Ishikawa (cell line): ENCODE measurements around the gene APLN.

ENCODE experiments used
- CEBPB ChIP-seq: IDR thresholded peaks from 2 replicates; pipeline ENCODE4 v1.6.1; 2012
- CREB1 ChIP-seq: IDR thresholded peaks from 2 replicates; pipeline ENCODE4 v1.6.1; 2012; ENCODE audit warnings: low read depth
- EGR1 ChIP-seq: IDR thresholded peaks from 2 replicates; pipeline ENCODE4 v1.6.1; 2012
- EP300 ChIP-seq: IDR thresholded peaks from 2 replicates; pipeline ENCODE4 v1.6.1; 2012; ENCODE audit warnings: borderline replicate concordance
- FOXM1 ChIP-seq: IDR thresholded peaks from 2 replicates; pipeline ENCODE4 v1.6.1; 2012; ENCODE audit warnings: low read depth, borderline replicate concordance
- MAX ChIP-seq: IDR thresholded peaks from 2 replicates; pipeline ENCODE4 v1.6.1; 2012
- NFIC ChIP-seq: IDR thresholded peaks from 2 replicates; pipeline ENCODE4 v1.6.1; 2012
- RAD21 ChIP-seq: IDR thresholded peaks from 2 replicates; pipeline ENCODE4 v1.6.1; 2012; ENCODE audit warnings: low read depth
- REST ChIP-seq: IDR thresholded peaks from 2 replicates; pipeline ENCODE4 v1.6.1; 2012; ENCODE audit warnings: low read depth, mild to moderate bottlenecking
- TAF1 ChIP-seq: IDR thresholded peaks from 2 replicates; pipeline ENCODE4 v1.6.1; 2012; ENCODE audit warnings: low read depth, mild to moderate bottlenecking
- TCF12 ChIP-seq: IDR thresholded peaks from 2 replicates; pipeline ENCODE4 v1.6.1; 2012; ENCODE audit warnings: low read depth
- TEAD4 ChIP-seq: IDR thresholded peaks from 2 replicates; pipeline ENCODE4 v1.6.1; 2012
- YY1 ChIP-seq: IDR thresholded peaks from 2 replicates; pipeline ENCODE4 v1.6.1; 2012; ENCODE audit warnings: low read depth
- ZBTB7A ChIP-seq: IDR thresholded peaks from 2 replicates; pipeline ENCODE4 v1.6.1; 2012; ENCODE audit warnings: low read depth
- TF ChIP-seq, protein P1 (sequence below): IDR thresholded peaks from 2 replicates; pipeline ENCODE4 v1.6.1; 2012

Gene APLN

DNA sequence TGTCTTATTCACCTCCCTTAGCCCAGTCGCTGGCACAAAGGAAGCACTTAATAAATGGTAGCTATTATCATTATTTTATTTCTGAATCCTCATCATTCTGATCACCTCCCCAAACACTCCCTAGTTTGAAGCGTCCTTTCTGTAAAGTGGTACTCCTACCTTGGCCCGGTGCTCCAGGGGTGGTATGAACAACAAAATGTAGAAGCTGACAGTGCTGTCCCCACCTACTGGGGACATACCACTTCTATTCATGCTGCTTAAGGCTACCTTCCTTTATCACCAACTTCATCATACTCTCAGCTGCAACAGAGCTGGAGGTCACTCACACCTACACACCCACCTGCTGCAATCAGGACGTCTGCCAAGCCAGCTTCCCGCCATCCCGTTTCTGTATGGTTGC lies 40.8 kb upstream of the APLN start:
- TF ChIP-seq EP300: no peak
- no peak for TF ChIP-seq FOXM1
- no peak for TF ChIP-seq EGR1
- no peak for TF ChIP-seq REST
- no peak for TF ChIP-seq MAX
- TF ChIP-seq TEAD4: no peak
- no peak for TF ChIP-seq TCF12
- no peak for TF ChIP-seq ZBTB7A
- TF ChIP-seq TAF1: no peak
- TF ChIP-seq, protein P1, sequence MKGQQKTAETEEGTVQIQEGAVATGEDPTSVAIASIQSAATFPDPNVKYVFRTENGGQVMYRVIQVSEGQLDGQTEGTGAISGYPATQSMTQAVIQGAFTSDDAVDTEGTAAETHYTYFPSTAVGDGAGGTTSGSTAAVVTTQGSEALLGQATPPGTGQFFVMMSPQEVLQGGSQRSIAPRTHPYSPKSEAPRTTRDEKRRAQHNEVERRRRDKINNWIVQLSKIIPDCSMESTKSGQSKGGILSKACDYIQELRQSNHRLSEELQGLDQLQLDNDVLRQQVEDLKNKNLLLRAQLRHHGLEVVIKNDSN: no peak
- no peak for TF ChIP-seq NFIC
- no peak for TF ChIP-seq CREB1
- TF ChIP-seq RAD21: no peak
- TF ChIP-seq YY1: no peak
- TF ChIP-seq CEBPB: no peak

DNA sequence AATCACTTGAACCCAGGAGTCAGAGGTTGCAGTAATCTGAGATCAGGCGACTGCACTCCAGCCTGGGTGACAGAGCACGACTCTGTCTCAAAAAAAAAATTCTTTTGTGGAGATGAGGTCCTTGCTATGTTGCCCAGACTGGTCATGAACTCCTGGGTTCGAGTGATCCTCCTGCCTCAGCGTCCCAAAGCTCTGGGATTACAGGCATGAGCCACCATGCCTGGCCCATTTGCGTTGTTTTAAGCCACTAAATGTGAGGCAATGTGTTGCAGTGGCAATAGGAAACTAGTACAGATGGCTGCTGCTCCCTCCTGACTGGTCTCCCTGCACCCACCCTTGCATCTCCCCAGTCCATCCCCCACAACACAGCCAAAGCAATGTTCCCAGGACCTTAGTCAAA lies 40.0 kb upstream of the APLN start:
- TF ChIP-seq EGR1: no peak
- TF ChIP-seq FOXM1: no peak
- TF ChIP-seq NFIC: no peak

- TF ChIP-seq EGR1 (no peak), ZBTB7A (no peak), EP300 (no peak), CREB1 (no peak), TEAD4 (no peak), RAD21 (no peak), YY1 (no peak), FOXM1 (no peak), TAF1 (no peak), REST (no peak), TCF12 (no peak), CEBPB (no peak), MAX (no peak), NFIC (no peak)
- TF ChIP-seq, protein P1: no peak
These were observed 38.6 kb upstream of the APLN start for GRCh38 chrX:129693354-129693753.

GRCh38 chrX:129690435-129690834 lies 35.7 kb upstream of the APLN start:
- TF ChIP-seq FOXM1 (no peak), CEBPB (no peak), TAF1 (no peak), MAX (no peak), REST (no peak), EP300 (no peak), TEAD4 (no peak), EGR1 (no peak), RAD21 (no peak), NFIC (no peak), YY1 (no peak), TCF12 (no peak), ZBTB7A (no peak), CREB1 (no peak)
- TF ChIP-seq, protein P1: no peak
